Stomach (tissue), 9 donors: ENCODE measurements around the gene MAP2K1. TPM values are rescaled to one million over a fixed set of nuclear protein-coding genes. Genes with fewer than 3 reads are reported as not detected.
A peak's percentile ranks its signal among the peaks of the same experiment; 100 is the strongest.

Experiments used
- DNase-seq, 2 donors: peaks; one replicate each; pipeline versions ENCODE4 v3.0.0 to v3.0.0-alpha.2; 2013 to 2019
- H3K27ac ChIP-seq, 5 donors: fragments of 200-600 bp in 4 of 5; sonication (generic) in 4 of 5; one replicate each; pipeline ENCODE4 v1.5.1; 2013 to 2019; ENCODE audit warnings: mild to moderate bottlenecking in 1 of 5, moderate library complexity in 1 of 5
- H3K27me3 ChIP-seq, 3 donors: fragments of 200-600 bp; sonication (generic); one replicate each; pipeline ENCODE4 v1.5.1; 2017 to 2019; ENCODE audit warnings: mixed run types in 1 of 3
- H3K36me3 ChIP-seq, 4 donors: fragments of 200-600 bp; sonication (generic); 1 replicate in 3 of 4; 2 replicates in 1 of 4; pipeline ENCODE4 v1.5.1; 2016 to 2019
- H3K4me1 ChIP-seq, 4 donors: fragments of 200-600 bp; sonication (generic); one replicate each; pipeline ENCODE4 v1.5.1; 2016 to 2019
- H3K4me3 ChIP-seq, 4 donors: fragments of 200-600 bp; sonication (generic) in 3 of 4; one replicate each; pipeline ENCODE4 v1.5.1; 2016 to 2019; ENCODE audit warnings: mild to moderate bottlenecking in 1 of 4
- H3K9me3 ChIP-seq, 4 donors: fragments of 200-600 bp; sonication (generic); one replicate each; pipeline ENCODE4 v1.5.1; 2016 to 2019
- CTCF ChIP-seq, 7 experiments: fragments of 450-650 bp in 4 of 7; fragments of 200-600 bp in 3 of 7; sonication (generic) in 3 of 7; IDR thresholded peaks; one replicate each; pipeline ENCODE4 v1.5.1; 2016 to 2019; ENCODE audit warnings: antibody characterized with exemption in 7 of 7, control low read depth in 2 of 7, mild to moderate bottlenecking in 1 of 7
- EP300 ChIP-seq: sonication (generic); formaldehyde crosslinking; IDR thresholded peaks from one replicate; pipeline ENCODE4 v1.6.1; 2017; ENCODE audit warnings: antibody characterized with exemption
- POLR2A ChIP-seq, 4 donors: fragments of 450-650 bp; IDR thresholded peaks; one replicate each; pipeline ENCODE4 v1.6.1; 2016; ENCODE audit warnings: antibody characterized with exemption in 4 of 4, control low read depth in 2 of 4, mild to moderate bottlenecking in 1 of 4, moderate library complexity in 1 of 4
- POLR2AphosphoS5 ChIP-seq, 3 donors: sonication (generic); formaldehyde crosslinking; IDR thresholded peaks; one replicate each; pipeline ENCODE4 v1.6.1; 2016; ENCODE audit warnings: antibody characterized with exemption in 3 of 3
- WGBS, 5 donors: extraction: QIAGEN DNeasy Blood & Tissue Kit in 3 of 5; methylation state at CpG; one replicate each; pipeline versions ENCODE4 v1.1.5 to v1.1.7; 2013 to 2018; 5-methylcytosine and 5-hydroxymethylcytosine counted together
- intact Hi-C: fragments of 100-400 bp; cut with DNase I; formaldehyde crosslinking; loops from one replicate; pipeline ENCODE4 v1.15.1; 2023; ENCODE audit warnings: low total_unique reads
- polyA plus RNA-seq, 3 donors: library from polyadenylated mRNA; stranded (reverse); fragments of 200-250 nt; gene quantifications; one replicate each; pipeline ENCODE4 v1.2.3, GENCODE V29; 2013
- total RNA-seq, 5 donors: library from RNA; depleted of rRNA; stranded (reverse); fragments of >200 nt; gene quantifications; one replicate each; pipeline versions ENCODE4 v1.1.0 to v1.2.3, GENCODE V29; 2014 to 2016
- donor health status: healthy with polysubstance abuse.
- donor health status: Bipolar disorder and iron deficiency.
- donor health status: healthy.

MAP2K1 gene
- total and polyA plus RNA-seq, 8 donors: 20.1 to 123 (median 26.0) TPM

DNA sequence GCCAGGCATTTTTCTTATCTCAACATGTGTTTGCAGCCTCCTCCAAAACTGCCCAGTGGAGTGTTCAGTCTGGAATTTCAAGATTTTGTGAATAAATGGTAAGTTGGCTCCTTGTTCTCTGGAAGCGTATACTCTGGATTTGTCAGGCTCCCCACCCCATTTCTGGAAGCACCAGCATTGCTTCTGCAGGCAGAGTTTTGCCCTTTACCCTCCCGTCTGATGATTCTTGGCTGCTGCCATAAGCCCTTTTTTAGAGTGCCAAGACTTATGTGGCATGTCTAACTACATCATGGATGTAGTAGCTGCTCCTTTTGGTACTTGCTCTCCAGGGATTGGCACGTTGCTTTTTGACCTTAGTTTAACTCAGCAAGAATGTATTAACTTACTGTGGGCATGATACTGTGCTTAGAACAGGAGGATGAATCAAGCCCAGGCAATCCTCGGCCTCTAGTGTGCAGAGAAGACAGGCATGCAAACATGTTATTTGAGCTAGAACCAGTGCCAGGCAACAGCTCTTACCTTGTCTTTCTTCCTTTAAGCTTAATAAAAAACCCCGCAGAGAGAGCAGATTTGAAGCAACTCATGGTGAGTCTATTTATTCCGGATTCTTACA lies 102.6 kb downstream of the MAP2K1 start:
- H3K4me1 ChIP-seq: peaks cover 0 to 19% (median 4%) of the 10 kb centered on the region in 4 donors
- intact Hi-C loops: no loop called here
- H3K4me3 ChIP-seq: no peak overlapping the region
- no peaks in the 10 kb centered on the region for H3K27me3 ChIP-seq
- H3K27ac ChIP-seq: no peak overlapping the region
- TF ChIP-seq POLR2AphosphoS5 (IDR thresholded peaks at IDR 0.05) (no peak), EP300 (no peak), POLR2A (IDR thresholded peaks at IDR 0.05) (no peak), CTCF (IDR thresholded peaks at IDR 0.05) (no peak)
- no peak for DNase-seq
- 71 to 81% (median 79%) methylated on average over 6 of the region's 6 CpGs for WGBS, 5 donors
- H3K9me3 ChIP-seq: no peaks in the 10 kb centered on the region
- H3K36me3 ChIP-seq: peaks cover 22 to 99% (median 96%) of the 10 kb centered on the region in 4 donors

DNA sequence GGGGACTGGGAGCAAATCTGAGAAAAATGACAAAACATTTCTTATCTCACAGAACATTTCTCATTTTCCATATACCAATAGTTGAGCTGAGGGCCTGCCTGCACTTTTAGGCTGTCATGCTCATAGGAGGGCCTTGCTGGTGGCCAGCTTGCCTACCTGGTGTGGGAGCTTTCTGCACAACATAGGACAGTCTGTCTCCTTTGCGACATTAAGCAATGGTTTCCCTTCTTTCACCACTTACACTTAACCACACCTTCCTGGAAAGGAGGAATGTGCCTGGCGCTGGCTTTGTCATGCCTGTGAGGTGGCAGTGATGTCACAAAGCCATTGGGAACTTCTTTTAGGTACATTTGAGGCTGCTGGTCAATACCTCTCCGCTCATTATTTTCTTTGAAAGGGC lies 105.1 kb downstream of the MAP2K1 start:
- Histone ChIP-seq H3K36me3 (peaks cover 12 to 90% (median 89%) of the 10 kb centered on the region in 4 donors), H3K4me3 (no peak overlapping the region), H3K27me3 (no peaks in the 10 kb centered on the region), H3K27ac (no peak overlapping the region), H3K4me1 (peaks cover 8 to 44% (median 19%) of the 10 kb centered on the region in 4 donors), H3K9me3 (no peaks in the 10 kb centered on the region)
- no peak for TF ChIP-seq POLR2AphosphoS5 (IDR thresholded peaks at IDR 0.05)
- TF ChIP-seq EP300: no peak
- no peak for TF ChIP-seq POLR2A (IDR thresholded peaks at IDR 0.05)
- no peak for TF ChIP-seq CTCF (IDR thresholded peaks at IDR 0.05)
- intact Hi-C loops: no loop called here
- DNase-seq: no peak
- 83 to 93% (median 90%) methylated on average over 3 of the region's 3 CpGs for WGBS, 5 donors

DNA sequence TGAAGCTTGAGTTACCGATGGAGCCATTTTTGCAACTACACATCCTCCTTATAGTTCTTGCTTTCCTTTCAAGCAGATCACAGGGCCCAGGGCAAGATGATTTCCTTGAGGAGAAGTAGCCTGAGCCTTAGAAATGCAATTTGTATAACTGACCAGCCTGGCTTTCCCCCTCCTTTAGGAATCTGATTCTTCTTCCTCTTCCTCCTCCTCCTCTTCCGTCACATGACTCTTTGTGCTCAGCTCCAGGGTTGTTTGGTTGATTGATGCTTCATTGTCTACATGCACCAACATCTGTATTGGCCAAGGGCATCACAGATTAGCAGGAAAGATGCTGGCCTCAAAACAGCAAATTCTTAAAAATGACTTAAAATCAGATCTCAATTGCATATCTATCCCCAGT lies 107.5 kb downstream of the MAP2K1 start:
- Histone ChIP-seq H3K36me3 (peaks cover 19 to 79% (median 79%) of the 10 kb centered on the region in 4 donors), H3K27me3 (no peaks in the 10 kb centered on the region), H3K27ac (no peak overlapping the region), H3K4me3 (no peak overlapping the region), H3K9me3 (no peaks in the 10 kb centered on the region), H3K4me1 (peaks cover 10 to 65% (median 28%) of the 10 kb centered on the region in 4 donors)
- intact Hi-C loops: no loop called here
- no peak for TF ChIP-seq EP300
- DNase-seq: no peak
- 66 to 95% (median 93%) methylated on average over 2 of the region's 2 CpGs for WGBS, 5 donors

- H3K27me3 ChIP-seq: no peaks in the 10 kb centered on the region
- 13 to 20% (median 14%) methylated on average over 17 of the region's 17 CpGs for WGBS, 5 donors
- no peak for TF ChIP-seq POLR2AphosphoS5 (IDR thresholded peaks at IDR 0.05)
- no peak for TF ChIP-seq POLR2A (IDR thresholded peaks at IDR 0.05)
- TF ChIP-seq EP300: no peak
- TF ChIP-seq CTCF (IDR thresholded peaks at IDR 0.05): no peak
- peak overlapping the region; percentile 71 to 92 (median 86) for H3K4me3 ChIP-seq
- intact Hi-C loops: loop anchor here (5.0 kb wide), 1 partner anchor 110 kb away; the partner anchor contains the start of gene MAP2K1
- H3K4me1 ChIP-seq: peaks cover 10 to 79% (median 33%) of the 10 kb centered on the region in 4 donors
- DNase-seq: no peak
- peak overlapping the region; percentile 87 to 92 (median 90) for H3K27ac ChIP-seq
- peaks cover 42 to 79% (median 79%) of the 10 kb centered on the region in 4 donors for H3K36me3 ChIP-seq
- H3K9me3 ChIP-seq: no peaks in the 10 kb centered on the region
These were observed 110.3 kb downstream of the MAP2K1 start for GRCh38 chr15:66496951-66497501.
